Fibroblast of mammary gland (primary cell): Measurements from ENCODE around the gene KIF4B.

ENCODE experiments used
- DNase-seq: peaks from one replicate; pipeline ENCODE4 v3.0.0-alpha.2; 2010; ENCODE audit warnings: low read depth
- H3K4me3 ChIP-seq: 2 replicates; pipeline ENCODE4 v1.5.1; 2011; ENCODE audit warnings: low read depth, mild to moderate bottlenecking, low read length, moderate library complexity; ENCODE audit not compliant: control insufficient read depth
- CTCF ChIP-seq: conservative IDR thresholded peaks from 2 replicates; pipeline ENCODE4 v1.5.1; 2011; ENCODE audit warnings: low read depth, low read length, inconsistent platforms; ENCODE audit not compliant: control insufficient read depth, insufficient read depth

KIF4B gene

GRCh38 chr5:155013526-155013925, at the start of gene KIF4B:
Gene KIF4B, plus strand, starts transcription at chr5:155013755. Its CDS starts 105 bp downstream, at chr5:155013860.
- no peak for DNase-seq
- no peak within 1 kb of the TSS for H3K4me3 ChIP-seq
- TF ChIP-seq CTCF, result no peak

- no peak for TF ChIP-seq CTCF
- H3K4me3 ChIP-seq, result no peak overlapping the region
- DNase-seq, result no peak
Measured at GRCh38 chr5:154966081-154966841, 47.3 kb upstream of the KIF4B start.

GRCh38 chr5:154966874-154967273, 46.7 kb upstream of the KIF4B start:
- no peak for DNase-seq
- H3K4me3 ChIP-seq, result no peak overlapping the region
- TF ChIP-seq CTCF, result no peak

- H3K4me3 ChIP-seq, result no peak overlapping the region
- peak; percentile 15 for DNase-seq
- peak; percentile 58 for TF ChIP-seq CTCF
Measured at GRCh38 chr5:154967421-154968024, 46.0 kb upstream of the KIF4B start.

GRCh38 chr5:154968953-154969352, 44.6 kb upstream of the KIF4B start:
- no peak for TF ChIP-seq CTCF
- no peak for DNase-seq

GRCh38 chr5:154970759-154971158, 42.8 kb upstream of the KIF4B start:
- TF ChIP-seq CTCF, result no peak
- peak; percentile 47 for DNase-seq

More at GRCh38 chr5:154968953-154969352, 44.6 kb upstream of the KIF4B start:
- no peak overlapping the region for H3K4me3 ChIP-seq

GRCh38 chr5:154971501-154971900, 42.1 kb upstream of the KIF4B start:
- DNase-seq, result peak; percentile 19
- H3K4me3 ChIP-seq, result no peak overlapping the region

More at GRCh38 chr5:154970759-154971158, 42.8 kb upstream of the KIF4B start:
- H3K4me3 ChIP-seq, result no peak overlapping the region

More at GRCh38 chr5:154971501-154971900, 42.1 kb upstream of the KIF4B start:
- no peak for TF ChIP-seq CTCF
